ENCODE results near the gene ERCC8.
"Not testable (repeated sequence)": the region's sequence is repeated elsewhere in the genome, so short reads cannot be mapped to it uniquely, and the experiment has no call there.

ERCC8 gene

GRCh38 chr5:60929024-60929423 is 15.8 kb downstream of the ERCC8 start:
- DNase-seq (ENCODE audit: low read depth): no peak
- H3K4me3 ChIP-seq (ENCODE audit: low read depth, low read length): no peak overlapping the region

- no peak for DNase-seq (ENCODE audit: low read depth)
- H3K4me3 ChIP-seq (ENCODE audit: low read depth, low read length): no peak overlapping the region
Measured at GRCh38 chr5:60927450-60927849, 17.4 kb downstream of the ERCC8 start.

DNA sequence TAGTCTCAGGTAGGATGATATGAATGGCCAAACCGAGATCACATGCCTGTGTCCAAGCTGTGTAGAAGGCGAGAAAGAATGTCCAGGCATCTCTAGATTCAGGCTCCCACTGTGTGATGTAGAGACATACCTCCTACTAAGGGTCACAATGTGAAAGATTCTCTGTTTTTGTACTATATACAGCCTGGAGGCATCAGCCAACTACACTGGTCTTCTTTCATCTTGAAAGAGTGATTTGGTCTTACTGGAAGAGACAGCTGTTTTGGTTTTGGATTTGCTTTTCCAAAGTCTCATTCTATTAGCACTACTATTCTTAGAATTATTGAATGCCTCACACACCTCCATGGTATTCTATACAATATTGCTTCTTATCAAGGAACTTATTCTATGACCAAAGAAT is 26.4 kb downstream of the ERCC8 start:
- no peak for DNase-seq (ENCODE audit: low read depth)
- H3K4me3 ChIP-seq (ENCODE audit: low read depth, low read length): no peak overlapping the region

- no peak for DNase-seq (ENCODE audit: low read depth)
- H3K4me3 ChIP-seq (ENCODE audit: low read depth, low read length): no peak overlapping the region
Measured at GRCh38 chr5:60916646-60917045, 28.2 kb downstream of the ERCC8 start.

- DNase-seq (ENCODE audit: low read depth): no peak
- H3K4me3 ChIP-seq (ENCODE audit: low read depth, low read length): no peak overlapping the region
Measured at GRCh38 chr5:60903356-60903755, 41.5 kb downstream of the ERCC8 start.

GRCh38 chr5:60896991-60897390 is 47.9 kb downstream of the ERCC8 start:
- no peak overlapping the region for H3K4me3 ChIP-seq (ENCODE audit: low read depth, low read length)
- no peak for DNase-seq (ENCODE audit: low read depth)

DNA sequence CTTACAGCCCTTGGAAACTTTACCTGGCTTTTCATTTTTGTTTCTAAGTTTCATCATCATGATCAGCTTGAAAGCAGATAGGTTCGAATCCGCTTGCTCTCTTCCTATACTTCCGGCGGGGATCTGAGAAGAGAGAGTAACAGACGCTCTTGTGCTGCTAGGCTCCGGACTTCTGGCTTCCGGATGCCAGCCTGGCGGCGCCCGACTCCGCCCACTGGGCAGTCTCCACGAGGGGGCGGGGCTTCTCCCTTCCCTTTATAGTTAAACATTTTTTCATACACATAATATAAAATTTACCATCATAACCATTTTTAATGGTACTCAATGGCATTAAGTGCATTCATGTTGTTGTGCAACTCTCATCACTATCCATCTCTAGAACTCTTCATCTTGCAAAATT is 51.3 kb downstream of the ERCC8 start:
- H3K4me3 ChIP-seq (ENCODE audit: low read depth, low read length): no peak overlapping the region
- no peak for DNase-seq (ENCODE audit: low read depth)

DNA sequence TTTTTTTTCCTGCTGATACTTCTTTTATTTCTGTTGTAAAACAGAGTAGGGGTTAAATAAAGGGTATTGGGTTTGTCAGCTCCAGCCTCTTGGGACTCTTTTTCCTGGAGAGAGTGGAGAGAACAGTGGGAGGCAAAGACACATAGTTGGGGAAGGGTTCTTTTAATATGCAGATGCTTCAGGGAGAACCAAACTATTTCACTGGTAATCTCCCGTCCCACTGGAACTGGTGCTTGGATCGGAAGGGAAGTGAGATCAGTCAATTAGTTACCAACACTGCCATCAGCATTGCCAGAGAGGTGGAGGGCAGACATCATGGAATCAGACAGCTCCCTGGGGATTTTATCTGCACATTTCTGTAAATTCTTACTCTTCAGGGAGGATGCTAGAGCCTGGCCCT is 53.2 kb downstream of the ERCC8 start:
- DNase-seq (ENCODE audit: low read depth): no peak
- no peak overlapping the region for H3K4me3 ChIP-seq (ENCODE audit: low read depth, low read length)

DNA sequence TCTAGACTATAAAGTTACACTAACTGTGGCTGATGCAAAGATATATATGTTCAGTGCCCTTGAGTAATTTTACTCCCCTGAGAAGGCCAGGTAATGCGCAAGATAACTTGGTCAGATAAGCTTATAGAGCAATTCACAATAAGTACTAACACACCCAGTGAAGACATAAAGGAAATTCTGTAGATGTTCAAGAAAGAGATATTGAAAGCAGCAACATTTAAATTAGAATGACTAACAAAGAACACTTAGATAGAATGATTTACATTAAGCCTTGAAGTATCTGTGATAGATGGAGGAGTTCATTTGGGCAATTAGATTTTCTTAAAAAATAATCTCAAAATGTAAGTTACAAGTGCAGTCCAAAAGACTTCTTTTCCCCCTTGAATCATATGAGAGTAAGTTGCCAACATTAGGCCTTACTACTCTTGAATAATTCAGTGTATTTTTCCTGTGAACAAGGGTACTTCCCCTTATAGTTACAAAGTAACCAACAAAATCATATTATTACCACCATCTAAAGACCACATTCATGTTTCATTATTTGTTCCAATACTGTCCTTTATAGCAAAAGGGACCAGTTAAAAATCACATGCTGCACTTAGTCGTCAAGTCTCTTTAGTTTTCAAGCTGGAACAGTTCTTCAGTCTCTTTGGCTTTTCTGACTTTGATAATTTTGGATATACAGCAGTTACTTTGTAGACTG is 56.4 kb downstream of the ERCC8 start:
- DNase-seq (ENCODE audit: low read depth): no peak
- no peak overlapping the region for H3K4me3 ChIP-seq (ENCODE audit: low read depth, low read length)

DNA sequence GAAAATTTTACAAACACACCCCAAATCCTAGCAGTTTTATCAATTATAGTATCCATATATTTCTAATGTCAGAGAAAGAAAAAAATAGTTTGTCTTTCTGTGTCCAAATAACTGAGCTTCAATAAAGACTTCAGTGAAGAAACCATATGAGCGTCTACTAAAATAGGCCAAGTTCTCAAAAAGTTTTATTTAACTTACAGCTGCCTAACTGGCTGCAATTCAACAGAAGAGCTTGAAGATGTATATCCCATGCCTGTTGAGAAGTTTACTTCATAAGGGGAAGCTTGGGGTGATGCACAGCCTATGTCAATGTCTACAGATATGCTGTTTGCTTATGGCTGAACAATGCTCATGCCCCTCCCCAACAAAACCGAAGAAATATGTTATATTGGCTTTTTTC is 57.1 kb downstream of the ERCC8 start:
- no peak for DNase-seq (ENCODE audit: low read depth)
- H3K4me3 ChIP-seq (ENCODE audit: low read depth, low read length): no peak overlapping the region

- DNase-seq (ENCODE audit: low read depth): no peak
- H3K4me3 ChIP-seq (ENCODE audit: low read depth, low read length): no peak overlapping the region
Measured at GRCh38 chr5:60887096-60887495, 57.8 kb downstream of the ERCC8 start.

DNA sequence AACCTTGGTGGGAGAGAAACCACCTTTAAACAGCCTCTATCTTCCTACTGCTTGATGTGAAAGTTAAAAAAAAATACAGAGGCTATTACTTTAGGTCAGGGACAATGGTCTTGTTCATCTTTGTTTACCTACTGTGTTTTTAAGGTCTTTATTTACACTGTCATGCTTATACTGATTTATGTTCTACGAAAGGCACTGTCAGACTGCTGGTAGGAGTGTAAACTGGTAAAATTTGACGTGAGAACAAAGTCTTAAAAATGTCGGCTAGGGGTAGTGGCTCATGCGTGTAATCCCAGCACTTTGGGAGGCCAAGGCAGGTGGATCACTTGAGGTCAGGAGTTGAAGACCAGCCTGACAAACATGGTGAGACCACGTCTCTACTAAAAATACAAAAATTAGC is 58.7 kb downstream of the ERCC8 start:
- no peak for DNase-seq (ENCODE audit: low read depth)

DNA sequence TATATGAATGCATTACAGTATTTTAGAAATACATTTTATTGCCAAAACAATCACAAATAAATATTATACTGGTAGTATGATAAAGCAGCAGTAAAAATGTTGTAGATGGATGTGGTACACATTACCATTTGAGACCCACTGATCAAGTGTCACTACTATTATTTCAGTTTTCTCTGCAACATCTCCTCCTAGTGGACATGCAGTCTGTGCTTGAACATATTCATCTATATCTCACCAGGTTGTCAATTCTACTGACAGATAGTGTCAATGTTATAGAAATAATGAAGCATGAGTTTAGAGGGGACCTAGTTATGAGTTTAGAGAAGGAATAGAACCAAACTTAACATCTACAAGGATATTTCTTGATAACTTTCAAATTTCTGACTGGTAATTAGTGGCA is 61.6 kb downstream of the ERCC8 start:
- DNase-seq (ENCODE audit: low read depth): no peak

More for the DNA sequence above, 58.7 kb downstream of the ERCC8 start:
- H3K4me3 ChIP-seq (ENCODE audit: low read depth, low read length): no peak overlapping the region

DNA sequence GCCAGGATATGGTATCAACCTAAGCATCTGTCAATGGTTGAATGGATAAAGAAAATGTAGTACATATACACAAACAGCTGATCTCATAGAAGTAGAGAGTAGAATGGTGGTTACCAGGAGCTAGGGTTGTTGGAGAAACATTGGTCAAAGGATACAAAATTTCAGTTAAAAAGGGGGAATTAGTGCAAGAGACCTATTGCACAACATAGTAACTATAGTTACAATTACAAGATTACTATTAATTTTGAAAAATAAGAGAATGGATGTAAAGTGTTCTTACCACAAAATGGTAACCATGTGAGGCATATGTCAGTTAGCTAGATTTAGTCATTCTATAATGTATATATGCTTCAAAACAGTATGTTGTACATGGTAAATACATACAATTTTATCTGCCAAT is 72.0 kb downstream of the ERCC8 start:
- no peak overlapping the region for H3K4me3 ChIP-seq (ENCODE audit: low read depth, low read length)
- no peak for DNase-seq (ENCODE audit: low read depth)

More for the DNA sequence above, 61.6 kb downstream of the ERCC8 start:
- H3K4me3 ChIP-seq (ENCODE audit: low read depth, low read length): no peak overlapping the region

DNA sequence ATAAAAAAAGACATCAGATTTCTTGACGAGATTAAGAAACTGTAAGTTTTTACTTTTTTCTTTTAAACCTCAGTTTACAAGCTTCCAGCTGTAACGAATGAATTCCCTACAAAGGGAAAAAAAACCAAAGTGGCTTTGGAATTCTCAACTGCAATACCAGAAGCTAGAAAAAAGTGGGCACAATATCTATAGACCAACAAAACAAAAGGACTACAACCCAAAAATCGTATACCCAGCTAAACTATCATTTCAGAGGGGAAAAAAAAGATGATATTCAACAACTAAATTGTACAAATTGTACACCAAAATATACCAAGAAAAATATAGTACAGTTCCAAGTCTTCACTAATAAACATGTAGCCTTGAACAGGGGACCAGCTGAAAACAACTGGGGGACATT is 74.0 kb downstream of the ERCC8 start:
- H3K4me3 ChIP-seq (ENCODE audit: low read depth, low read length): no peak overlapping the region
- no peak for DNase-seq (ENCODE audit: low read depth)

DNA sequence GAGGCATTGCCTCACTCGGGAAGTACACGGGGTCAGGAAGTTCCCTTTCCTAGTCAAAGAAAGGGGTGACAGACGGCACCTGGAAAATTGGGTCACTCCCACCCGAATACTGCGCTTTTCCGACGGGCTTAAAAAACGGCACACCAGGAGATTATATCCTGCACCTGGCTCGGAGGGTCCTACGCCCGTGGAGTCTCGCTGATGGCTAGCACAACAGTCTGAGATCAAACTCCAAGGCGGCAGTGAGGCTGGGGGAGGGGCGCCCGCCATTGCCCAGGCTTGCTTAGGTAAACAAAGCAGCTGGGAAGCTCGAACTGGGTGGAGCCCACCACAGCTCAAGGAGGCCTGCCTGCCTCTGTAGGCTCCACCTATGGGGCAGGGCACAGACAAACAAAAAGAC is 84.3 kb downstream of the ERCC8 start:
- not testable (repeated sequence) for H3K4me3 ChIP-seq (ENCODE audit: low read depth, low read length); DNase-seq (ENCODE audit: low read depth)

DNA sequence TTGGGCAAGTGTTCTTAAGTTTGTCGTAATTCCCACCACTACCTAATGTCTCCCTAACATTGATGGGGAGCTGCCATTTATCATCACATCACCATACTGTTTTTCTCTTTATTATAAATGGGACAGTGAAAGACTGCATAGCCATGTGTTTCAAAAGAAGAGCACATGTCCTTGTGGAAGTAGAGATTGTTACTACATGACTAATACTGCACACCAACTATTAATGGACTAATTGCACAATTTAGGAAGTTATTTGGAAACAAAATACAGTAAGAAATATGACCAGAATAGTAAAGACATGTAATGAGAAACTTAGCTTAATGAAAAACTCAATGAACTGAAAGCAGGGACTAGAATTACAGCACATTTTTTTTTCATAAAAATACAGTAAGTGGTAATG is 88.8 kb downstream of the ERCC8 start:
- peak; percentile 14 for DNase-seq (ENCODE audit: low read depth)

GRCh38 chr5:60852940-60853339 is 91.9 kb downstream of the ERCC8 start:
- no peak overlapping the region for H3K4me3 ChIP-seq (ENCODE audit: low read depth, low read length)
- no peak for DNase-seq (ENCODE audit: low read depth)

More for the DNA sequence above, 88.8 kb downstream of the ERCC8 start:
- no peak overlapping the region for H3K4me3 ChIP-seq (ENCODE audit: low read depth, low read length)

DNA sequence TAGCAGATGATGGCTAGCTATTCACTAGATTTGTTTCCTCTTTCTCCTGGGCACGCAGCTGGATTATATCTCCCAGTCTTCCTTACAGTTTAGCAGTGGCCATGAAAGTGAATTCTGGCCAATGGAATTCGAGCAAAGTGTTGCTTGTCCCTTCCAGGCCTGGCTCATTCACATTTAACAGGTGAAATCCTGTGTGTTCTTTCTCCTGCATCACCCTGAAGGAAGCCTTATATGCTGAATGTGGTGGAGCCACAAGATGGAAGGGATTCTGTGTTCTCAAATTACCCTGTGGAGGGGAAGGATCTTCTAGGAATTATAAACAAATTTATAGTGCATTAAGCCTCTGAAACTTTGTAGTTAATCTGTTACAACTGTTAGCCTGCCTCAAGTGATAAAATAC is 92.6 kb downstream of the ERCC8 start:
- H3K4me3 ChIP-seq (ENCODE audit: low read depth, low read length): no peak overlapping the region
- DNase-seq (ENCODE audit: low read depth): no peak

GRCh38 chr5:60851626-60852025 is 93.2 kb downstream of the ERCC8 start:
- H3K4me3 ChIP-seq (ENCODE audit: low read depth, low read length): no peak overlapping the region
- DNase-seq (ENCODE audit: low read depth): no peak

- DNase-seq (ENCODE audit: low read depth): no peak
Measured at GRCh38 chr5:60846298-60846697, 98.6 kb downstream of the ERCC8 start.

More at GRCh38 chr5:60846298-60846697, 98.6 kb downstream of the ERCC8 start:
- H3K4me3 ChIP-seq (ENCODE audit: low read depth, low read length): no peak overlapping the region
